GM19328 (cell line): ENCODE measurements around the gene PKN1.
"Not testable (repeated sequence)": the region's sequence is repeated elsewhere in the genome, so short reads cannot be mapped to it uniquely, and the experiment has no call there.

Experiments
- ATAC-seq: cut with Tn5 transposase; IDR thresholded peaks from one replicate; pipeline ENCODE4 v1.9.1; 2021; ENCODE audit warnings: mild to moderate bottlenecking, moderate library complexity; ENCODE audit not compliant: unreplicated experiment

PKN1 gene

DNA sequence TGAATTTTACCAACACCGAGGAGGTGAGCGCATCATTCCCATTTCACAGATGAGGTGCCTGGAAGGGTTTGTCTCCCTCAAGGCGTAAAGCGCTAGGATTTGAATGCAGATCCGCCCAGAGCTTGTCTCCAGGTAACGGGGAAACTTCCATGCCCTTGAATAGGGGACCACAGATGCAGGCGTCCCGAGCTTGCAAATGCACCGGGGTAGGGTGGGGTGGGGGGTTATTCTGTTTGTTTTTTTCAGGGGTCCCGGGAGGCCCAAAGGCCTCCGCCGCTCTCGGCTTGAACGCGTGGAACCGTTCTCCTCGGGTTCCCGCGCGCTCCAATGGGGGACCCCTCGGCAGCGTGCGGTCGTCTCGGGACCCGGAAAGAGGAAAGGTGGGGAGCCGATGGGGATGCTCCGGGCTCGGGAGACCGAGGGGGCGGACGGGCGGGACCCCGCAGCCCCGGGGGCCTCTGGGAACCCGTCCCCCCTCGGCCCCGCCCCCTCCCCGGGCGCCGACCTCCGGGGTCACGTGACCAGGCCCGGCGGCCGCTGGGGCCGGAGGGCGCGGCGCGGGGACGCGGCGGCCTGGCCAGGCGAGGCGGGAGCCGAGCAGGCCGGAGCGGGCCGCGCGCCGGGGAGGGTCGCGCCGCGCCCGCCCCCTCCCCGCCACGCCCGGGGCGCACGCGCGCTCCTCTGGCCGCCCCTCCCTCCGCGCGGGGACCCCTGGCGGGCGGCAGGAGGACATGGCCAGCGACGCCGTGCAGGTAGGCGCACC, at the start of gene PKN1:
TSS of gene PKN1 (plus strand) at position 516 of the 763 bp plus-strand sequence. CDS start at position 732, 216 bp downstream.
- no peak for ATAC-seq

DNA sequence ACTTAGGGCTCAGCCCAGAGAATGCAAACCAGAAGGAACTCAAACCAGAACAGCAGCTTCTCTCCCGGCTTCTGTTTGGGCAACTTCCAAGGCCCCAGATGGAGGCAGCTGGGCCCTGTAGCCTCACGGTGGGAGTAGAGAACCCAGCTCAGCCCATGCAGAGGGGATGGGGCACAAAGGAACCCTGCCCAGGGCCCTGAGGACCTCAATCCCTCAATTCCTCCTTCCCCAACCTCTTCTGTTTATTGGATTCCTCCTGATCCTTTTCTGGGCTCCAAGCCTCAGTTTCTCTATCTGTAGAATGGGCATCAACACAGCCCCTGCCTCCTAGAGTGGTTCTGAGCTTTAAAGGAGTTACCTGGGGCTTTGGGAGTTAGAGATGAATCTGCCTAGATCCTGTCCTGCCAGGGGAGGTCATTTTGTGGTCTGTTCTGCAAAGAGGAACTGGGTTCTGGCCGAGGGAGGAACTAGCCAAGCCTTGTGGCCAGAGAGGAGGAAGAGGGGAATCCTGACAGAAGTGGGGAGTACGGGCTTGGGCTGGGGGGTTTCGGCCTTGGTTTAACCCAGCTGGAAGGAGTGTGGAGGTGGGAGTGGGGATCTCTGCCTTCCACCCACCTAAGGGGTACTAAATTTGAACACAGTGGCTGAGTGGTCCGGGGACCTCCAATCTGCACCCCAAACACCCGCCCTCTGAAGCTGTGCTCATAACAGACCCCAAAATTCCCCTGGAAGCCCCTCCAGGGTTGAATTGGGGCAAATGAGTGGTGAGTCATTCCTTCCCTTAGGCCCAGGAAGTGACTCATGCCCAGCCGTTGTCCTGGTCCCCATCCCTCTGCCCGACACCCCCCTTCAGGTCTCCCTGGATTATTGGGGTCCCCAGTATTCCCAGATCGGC, 49.2 kb upstream of the PKN1 start:
- ATAC-seq, result no peak

- ATAC-seq, result no peak
Observed at GRCh38 chr19:14385492-14385891, 47.6 kb upstream of the PKN1 start.

- no peak for ATAC-seq
Observed at GRCh38 chr19:14390548-14390947, 42.6 kb upstream of the PKN1 start.

GRCh38 chr19:14391156-14391821, 41.8 kb upstream of the PKN1 start:
- no peak for ATAC-seq

- ATAC-seq, result no peak
Observed at GRCh38 chr19:14393329-14393728, 39.8 kb upstream of the PKN1 start.

DNA sequence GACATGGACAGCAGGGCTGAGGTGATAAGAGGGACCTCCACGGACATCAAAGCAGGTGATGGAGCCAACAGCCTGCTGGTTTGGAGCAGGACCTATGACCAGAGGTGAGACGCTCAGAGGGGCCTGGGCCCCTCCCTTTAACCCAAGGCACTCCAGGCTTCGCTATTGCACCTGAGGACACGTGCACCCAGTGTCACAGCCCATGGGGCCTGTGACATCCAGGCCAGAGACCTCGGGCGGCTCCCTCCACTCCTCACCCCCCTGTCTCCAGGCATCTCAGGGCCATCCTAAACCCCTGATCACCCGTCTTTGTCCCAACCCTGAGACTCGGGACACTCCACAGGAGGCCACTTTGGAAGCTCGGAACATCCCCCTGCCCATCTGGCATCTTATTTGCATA, 38.9 kb upstream of the PKN1 start:
- ATAC-seq, result no peak

GRCh38 chr19:14395262-14395661, 37.8 kb upstream of the PKN1 start:
- ATAC-seq, result no peak

GRCh38 chr19:14395710-14396336, 37.3 kb upstream of the PKN1 start:
- ATAC-seq, result no peak

GRCh38 chr19:14396730-14397129, 36.4 kb upstream of the PKN1 start:
- ATAC-seq, result not testable (repeated sequence)

GRCh38 chr19:14397168-14397567, 35.9 kb upstream of the PKN1 start:
- not testable (repeated sequence) for ATAC-seq

GRCh38 chr19:14400951-14401431, 32.1 kb upstream of the PKN1 start:
- ATAC-seq, result no peak

DNA sequence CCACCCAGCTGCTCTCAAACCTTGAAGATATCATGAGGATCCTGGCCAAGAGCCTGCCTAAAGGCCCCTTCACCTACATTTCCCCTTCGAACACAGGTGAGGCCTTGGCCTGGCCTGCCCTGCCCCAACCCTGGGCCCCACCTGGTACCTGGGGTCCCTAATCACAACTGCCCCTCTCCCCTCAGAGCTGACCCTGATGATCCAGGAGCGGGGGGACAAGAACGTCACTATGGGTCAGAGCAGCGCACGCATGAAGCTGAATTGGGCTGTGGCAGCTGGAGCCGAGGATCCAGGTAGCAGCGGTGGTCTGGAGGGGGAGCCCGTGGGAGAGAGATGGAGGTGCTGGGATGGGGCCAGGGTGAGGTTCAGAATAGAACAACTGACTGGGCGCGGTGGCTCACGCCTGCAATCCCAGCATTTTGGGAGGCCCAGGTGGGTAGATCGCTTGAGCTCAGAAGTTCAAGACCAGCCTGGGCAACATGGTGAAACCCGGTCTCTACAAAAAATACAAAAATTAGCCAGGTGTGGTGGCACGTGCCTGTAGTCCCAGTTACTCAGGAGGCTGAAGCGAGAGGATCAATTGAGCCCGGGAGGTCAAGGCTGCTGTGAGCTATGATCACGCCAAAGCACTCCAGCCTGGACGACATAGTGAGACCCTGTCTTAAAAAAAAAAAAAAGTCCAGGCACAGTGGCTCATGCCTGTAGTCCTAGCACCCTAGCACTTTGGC, 31.5 kb upstream of the PKN1 start:
- ATAC-seq, result no peak

GRCh38 chr19:14402332-14403144, 30.6 kb upstream of the PKN1 start:
- ATAC-seq, result no peak

DNA sequence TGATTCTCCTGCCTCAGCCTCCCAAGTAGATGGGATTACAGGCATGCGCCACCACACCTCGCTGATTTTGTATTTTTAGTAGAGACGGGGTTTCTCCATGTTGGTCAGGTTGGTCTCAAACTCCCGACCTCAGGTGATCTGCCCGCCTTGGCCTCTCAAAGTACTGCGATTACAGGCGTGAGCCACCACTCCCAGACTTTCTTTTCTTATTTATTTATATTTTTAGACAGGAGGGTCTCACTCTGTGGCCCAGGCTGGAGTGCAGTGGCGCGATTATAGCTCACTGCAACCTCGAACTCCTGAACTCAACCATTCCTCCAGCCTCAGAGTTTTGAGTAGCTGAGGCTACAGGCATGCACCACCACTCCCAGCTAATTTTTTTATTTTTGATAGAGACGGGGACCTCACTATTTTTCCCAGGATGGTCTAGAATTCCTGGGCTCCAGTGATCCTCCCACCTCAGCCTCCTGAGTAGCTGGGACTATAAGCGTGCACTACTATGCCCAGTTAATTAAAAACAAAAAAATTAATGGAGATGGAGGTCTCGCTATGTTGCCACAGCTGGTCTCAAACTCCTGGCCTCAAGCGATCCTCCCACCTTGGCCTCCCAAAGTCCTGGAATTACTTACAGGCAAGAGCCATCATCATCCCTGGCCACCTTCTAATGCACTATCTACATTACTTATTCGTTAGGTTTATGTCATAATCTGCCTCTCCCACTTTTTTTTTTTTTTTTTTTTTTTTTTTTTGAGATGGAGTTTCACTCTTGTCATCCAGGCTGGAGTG, 29.8 kb upstream of the PKN1 start:
- not testable (repeated sequence) for ATAC-seq

- no peak for ATAC-seq
Observed at GRCh38 chr19:14404312-14404711, 28.8 kb upstream of the PKN1 start.

- no peak for ATAC-seq
Observed at GRCh38 chr19:14405380-14405757, 27.7 kb upstream of the PKN1 start.
